Inferior parietal cortex (tissue), 1 donor: ENCODE measurements around the gene NCK2.

Experiments used
- DNase-seq: peaks from one replicate; pipeline ENCODE4 v3.0.0-alpha.2; 2016; ENCODE audit errors: extremely low spot score

The NCK2 gene

DNA sequence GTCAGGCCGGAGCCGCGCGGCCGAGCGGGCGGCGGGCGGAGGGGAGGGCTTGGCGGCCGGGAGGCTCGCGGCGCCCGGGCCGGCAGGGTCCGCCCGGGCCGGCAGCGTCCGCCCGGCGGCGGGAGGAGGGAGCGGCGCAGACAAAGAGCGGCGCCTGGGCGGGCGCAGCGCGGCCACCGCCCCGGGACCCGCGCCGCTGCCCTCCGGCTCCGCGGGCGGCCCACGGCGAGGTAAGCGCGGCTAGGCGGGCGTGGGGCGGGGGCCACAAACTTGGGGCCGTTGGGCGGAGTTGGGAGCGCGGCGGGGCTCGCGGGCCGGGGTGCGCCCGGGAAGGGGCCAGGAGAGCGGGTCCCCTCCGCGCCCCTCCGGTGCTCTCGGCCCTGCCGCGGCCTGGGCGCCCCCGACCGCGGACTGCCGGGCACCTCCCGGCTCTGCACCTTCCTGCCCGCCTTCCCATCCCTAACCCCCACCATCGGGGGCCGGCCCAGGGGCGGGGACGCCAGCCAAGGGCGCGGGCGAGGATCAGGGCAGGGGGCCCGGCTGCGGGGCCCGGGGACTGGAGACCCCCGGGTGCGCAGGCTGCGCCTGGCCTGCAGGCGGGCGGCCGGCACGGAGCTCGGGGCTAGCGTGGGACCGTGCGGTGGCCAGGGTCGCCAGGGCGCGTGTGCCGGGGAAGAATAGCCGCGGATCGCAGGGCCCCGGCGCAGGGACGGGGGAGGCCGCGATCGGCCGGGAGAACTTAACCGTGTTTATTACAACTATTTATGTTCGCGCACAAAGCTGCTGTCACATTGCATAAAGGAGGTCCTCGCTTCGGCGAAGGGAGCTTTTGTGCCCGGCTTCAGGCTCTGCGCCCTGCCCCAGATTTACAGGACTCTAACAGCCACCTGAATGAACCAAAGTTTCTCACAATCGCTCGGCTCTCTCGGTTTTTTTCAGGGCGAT lies at the start of gene NCK2:
TSS of gene NCK2 (plus strand) at position 4 of the 945 bp plus-strand sequence. CDS start 110,152 bp downstream, outside the sequence.
- DNase-seq: no peak

DNA sequence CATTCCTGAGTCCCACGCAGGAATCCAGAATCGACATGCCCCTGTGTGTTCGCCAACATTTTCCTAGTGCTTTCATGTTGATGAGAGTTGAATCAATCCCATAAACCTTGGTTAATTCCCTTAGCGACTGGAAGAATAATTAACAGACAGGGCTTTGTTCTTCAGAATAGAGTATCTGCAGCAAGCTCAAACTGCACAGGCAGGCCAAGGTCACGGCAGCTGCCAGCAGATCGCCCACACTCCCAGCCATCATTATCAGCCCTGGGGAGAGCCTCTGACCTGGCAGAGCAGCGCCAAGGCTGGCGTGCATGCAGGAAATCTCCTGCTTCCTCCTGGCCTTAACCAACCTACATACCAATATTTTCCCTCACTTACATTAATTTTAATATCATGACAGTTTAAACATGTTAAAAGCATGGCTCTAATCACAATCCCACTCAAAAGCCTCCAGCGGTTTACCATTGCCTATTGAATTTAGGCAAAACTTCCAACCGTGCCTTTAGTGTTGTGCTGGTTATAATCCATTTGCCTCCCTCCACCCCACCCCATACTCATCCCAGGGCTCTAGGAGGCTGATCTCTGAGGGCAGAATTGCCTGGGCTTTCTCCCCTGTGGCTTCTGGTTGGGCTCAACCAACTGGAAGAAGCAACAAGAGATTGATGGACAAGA lies 46.8 kb upstream of the NCK2 start:
- DNase-seq: no peak

DNA sequence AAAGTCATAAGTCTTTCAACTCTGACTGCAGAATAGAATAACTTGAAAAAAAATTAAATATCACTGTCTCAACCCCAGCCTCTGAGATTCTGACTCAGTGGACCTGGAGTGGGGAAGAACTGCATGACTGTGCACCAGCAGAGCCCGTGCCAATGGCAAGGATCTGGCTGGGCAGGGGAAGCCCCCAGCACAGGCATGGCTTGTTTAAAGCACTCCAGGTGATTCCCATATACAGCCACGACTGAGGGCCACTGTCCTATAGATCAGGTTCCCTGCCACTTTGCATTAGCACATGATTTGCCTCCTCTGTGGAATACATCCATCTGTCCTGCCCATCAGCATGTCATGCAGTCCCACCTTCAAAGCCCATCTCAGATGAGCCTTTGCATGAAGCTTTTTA lies 45.9 kb upstream of the NCK2 start:
- no peak for DNase-seq

DNA sequence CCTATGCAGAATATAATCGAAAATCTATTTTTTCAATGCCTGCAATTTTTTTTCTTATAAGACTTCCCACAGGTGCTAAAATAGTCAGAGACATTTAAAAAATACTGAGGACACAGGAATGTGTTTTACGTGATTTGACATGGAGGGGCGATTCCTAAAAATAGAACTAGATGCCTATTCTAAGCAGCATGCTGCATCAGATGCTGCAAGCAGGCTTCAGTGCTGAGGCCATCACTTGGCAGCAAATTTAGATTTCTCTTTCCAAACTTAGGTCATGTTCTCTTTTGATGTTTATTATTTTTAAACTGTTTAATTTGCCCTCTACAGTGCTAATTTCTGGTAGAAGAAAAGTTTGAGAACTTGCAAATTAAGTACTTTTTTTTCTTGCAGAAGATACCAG lies 43.7 kb upstream of the NCK2 start:
- no peak for DNase-seq

GRCh38 chr2:105708697-105709096 lies 36.0 kb upstream of the NCK2 start:
- no peak for DNase-seq

DNA sequence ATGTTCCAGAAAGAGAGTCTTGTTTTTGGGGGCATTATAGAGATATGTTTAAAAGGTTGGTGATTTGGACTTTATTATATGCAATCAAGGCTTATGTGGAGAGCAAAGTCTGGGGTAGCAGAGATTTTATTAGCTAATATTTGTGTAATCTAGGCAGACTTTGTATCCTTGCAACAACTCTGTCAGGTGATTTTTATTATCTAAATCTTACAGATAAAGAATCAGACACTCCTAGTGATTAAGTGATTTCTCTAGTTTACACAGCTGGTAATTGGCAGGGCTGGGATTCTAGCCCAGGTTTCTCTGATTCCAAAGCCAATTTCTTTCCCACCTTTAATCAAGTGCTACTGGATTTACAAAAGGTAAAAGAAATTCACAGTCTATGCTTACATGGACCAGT lies 33.3 kb upstream of the NCK2 start:
- no peak for DNase-seq

DNA sequence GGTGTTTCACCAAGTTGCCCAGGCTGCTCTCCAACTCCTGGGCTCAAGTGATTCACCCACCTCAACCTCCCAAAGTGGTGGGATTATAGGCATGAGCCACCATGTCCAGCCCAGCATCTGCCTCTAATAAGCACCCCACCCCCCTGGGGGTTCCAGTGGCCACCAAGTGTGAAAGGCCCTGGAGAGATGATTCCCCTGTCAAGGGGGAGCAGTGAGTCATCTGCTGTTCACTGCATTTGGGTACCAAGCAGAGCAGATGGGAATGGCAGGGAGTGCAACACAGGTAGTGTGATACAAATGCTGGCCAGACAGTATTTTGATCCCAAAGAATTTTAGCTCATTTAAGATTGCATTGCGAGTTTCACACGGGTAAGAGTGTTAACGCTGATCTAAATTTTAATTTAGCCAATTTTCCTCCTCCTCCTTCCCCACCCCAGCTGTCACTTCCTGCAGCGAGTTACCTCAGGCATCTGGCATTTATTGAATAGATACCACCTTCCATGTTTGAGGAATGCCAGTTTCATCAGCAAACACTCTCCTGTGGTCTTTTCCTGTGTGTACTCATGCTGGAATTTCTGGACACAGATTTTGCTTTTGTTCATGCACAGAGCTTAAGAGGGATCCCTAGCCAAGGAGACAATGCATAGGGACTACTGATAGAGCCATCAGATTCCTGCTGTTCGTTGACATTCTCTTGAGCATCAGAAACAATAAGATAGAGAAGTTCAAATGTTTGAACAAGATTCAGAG lies 32.4 kb upstream of the NCK2 start:
- no peak for DNase-seq

DNA sequence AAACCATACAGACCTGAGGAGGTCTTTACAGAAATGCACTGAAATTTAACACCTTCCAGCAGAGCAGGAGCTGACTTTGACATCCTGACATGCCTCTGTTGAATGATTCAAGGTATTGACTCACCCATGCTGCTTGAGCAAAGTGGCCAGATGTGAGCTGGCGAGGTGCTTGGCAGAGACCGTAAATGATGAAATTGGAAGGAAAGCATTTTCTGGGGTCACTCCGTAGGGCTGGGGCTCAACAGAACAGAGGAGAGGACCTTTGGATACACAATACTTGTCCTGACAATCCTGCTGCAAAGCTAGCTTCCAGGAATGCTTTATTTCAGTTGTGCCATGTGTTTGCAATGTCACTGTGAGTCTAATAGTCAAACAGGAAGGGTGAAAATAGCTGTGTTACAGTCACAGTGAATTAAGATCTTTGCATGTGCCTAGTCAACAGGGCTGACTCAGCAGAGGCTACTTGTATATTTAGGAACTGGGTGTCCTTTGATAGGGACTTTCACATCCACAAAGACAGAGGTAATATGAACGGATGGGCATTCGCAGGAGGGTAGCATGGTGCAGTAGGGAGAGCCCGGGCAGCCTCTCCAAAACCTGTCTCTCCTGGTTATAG lies 31.6 kb upstream of the NCK2 start:
- no peak for DNase-seq

DNA sequence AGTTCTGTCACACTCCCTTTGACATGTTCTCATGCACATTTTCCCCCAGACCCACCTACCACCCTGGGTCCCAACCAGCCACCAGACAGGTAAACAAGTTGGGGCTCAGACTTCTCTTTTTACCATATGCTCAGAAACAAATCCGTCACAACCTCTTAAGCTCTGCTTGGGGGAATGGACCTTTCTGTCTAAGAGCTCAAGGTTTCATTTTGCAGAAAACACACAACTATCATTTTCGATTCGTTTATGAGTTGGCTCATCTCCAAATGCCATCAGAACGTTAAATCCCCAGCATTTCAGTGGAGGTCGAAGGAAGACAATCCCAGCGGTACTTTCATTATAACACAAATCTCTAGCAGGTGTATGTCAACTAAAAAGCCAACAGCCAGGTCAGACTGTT lies 30.6 kb upstream of the NCK2 start:
- DNase-seq: no peak

GRCh38 chr2:105718846-105719481 lies 25.7 kb upstream of the NCK2 start:
- DNase-seq: no peak

GRCh38 chr2:105721991-105722511 lies 22.7 kb upstream of the NCK2 start:
- DNase-seq: no peak

- DNase-seq: no peak
Observed at GRCh38 chr2:105722726-105723297, 21.9 kb upstream of the NCK2 start.

GRCh38 chr2:105723431-105723830 lies 21.3 kb upstream of the NCK2 start:
- DNase-seq: no peak

DNA sequence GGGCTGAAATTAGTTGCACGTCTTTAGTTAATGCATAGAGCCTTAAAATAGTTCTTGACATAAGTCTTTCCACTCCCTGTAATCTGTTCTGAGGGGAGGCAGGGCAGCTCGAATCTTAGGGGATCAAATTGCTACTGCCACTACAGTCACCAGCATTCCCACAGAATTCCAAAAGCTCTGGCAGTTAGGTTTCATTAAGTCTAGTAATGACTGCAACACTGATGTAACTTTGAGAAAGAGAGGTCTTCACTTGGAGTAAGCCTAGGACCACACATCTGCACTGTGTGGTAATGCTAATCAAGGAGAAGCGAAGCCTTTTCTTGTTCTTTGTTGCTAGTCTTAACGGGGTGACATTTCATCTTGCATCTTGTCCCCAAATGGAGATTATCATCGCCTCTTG lies 19.3 kb upstream of the NCK2 start:
- DNase-seq: no peak

DNA sequence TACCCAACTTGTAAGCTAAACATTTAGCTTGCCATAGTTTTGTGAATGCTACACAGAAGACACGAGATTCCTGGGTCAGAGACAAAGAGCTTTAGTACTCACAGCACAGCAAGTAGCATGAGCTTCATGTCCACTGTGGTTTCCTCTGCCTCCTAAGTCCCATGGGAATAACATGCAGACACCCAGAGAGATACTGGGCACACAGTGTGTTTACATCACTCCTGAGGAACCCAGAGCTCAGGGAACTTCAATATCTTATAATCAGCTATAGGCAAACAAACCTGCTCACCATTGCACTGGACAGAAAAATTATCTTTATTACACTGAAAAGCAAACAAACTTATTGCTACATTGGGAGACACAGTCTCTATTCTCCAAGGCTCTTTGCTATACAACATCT lies 14.5 kb upstream of the NCK2 start:
- no peak for DNase-seq

GRCh38 chr2:105731511-105731910 lies 13.2 kb upstream of the NCK2 start:
- DNase-seq: no peak

GRCh38 chr2:105732101-105732500 lies 12.6 kb upstream of the NCK2 start:
- DNase-seq: no peak

DNA sequence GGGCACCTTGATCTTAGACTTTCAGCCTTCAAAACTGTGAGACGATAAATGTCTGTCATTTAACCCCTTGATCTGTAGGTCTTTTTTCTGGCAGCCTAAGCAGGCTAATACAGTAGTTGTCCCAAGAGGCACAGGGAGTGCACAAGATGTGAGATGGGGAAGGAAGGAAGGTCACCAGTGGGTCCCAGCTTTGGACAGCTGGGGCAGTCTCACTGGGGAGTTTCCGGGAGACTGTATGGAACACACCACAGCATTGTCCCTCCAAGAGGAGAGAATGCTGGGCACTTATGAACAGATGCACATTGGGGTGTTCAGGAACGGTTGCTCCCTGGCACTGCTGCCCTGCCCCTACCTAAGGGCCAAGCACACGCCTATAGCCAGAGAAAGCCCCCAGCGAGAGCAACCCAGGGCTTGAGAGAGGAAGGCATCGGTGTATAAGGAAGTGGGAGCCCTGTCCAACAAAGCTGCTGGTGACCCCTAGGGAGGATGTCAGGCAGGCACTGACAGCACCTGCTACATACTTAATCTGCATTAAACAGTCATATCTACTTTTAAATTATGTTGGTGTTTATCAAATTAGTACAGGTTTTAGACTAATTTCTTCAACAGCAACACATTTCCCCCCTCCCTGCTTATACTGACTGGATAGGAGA lies 11.6 kb upstream of the NCK2 start:
- DNase-seq: no peak

- no peak for DNase-seq
Observed at GRCh38 chr2:105733875-105734274, 10.8 kb upstream of the NCK2 start.
